T-helper 1 cell (primary cell): ENCODE measurements around the gene BLOC1S1.
"Not testable (repeated sequence)": the region's sequence is repeated elsewhere in the genome, so short reads cannot be mapped to it uniquely, and the experiment has no call there.

Source experiments
- DNase-seq, 5 donors: peaks; one replicate each; pipeline ENCODE4 v3.0.0-alpha.2; 2012 to 2020

BLOC1S1 gene

DNA sequence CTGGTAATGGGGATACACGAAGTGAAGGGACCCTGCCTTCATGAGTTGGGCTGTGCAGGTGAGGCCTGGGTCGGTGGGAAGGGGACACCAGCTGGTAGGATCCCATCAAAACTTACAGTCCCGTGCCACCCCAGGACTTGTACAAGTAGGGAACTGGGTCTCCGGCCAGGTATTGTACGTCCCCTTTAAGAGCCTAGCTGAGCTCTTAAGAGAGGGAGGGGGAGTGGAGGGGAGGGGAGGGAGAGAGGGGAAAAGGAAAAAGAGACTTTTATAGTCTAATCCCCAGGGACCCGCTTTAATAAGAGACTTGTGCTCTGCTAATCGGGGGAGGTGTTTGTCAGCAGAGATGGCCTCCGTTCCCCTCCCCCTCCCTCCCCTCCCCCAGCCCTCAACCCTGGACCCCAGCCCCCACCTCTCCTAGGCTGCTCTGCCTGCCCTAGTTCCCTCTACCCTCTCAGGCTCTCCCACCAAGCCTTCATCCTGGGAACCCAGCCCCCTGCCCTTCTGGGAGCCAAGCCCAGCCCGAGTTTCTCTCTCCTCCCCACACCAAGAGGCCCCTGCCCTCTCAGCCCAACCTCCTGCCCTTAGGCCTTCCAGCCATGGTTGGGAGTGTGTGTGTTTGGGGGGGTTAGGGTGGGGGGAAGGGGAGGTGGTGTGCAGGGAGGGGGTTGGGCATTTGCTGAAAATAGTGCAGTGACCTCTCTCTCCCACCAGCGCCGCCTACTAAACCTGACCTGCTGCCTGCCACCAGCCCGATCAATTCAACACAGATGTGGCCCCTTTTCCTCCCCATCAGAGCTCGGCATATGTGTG, 29.7 kb downstream of the BLOC1S1 start:
- no peak for DNase-seq

- no peak for DNase-seq
Observed at GRCh38 chr12:55746174-55746912, 30.5 kb downstream of the BLOC1S1 start.

DNA sequence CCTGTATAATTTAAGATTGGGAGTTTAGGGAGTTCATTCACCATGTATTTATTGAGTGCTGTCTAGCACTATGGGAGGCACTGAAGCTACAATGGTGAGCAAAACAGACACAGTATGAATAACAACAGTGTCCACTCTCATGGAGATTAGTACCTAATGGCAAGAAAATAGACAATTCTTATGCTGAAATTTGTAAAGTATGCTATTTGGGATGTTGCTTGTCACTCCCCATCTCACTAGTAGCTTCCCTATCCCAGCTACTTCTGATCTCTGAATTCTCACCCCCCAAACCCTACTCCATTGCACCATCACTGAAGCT, 31.0 kb downstream of the BLOC1S1 start:
- DNase-seq: no peak

- no peak for DNase-seq
Observed at GRCh38 chr12:55748230-55748993, 32.6 kb downstream of the BLOC1S1 start.

DNA sequence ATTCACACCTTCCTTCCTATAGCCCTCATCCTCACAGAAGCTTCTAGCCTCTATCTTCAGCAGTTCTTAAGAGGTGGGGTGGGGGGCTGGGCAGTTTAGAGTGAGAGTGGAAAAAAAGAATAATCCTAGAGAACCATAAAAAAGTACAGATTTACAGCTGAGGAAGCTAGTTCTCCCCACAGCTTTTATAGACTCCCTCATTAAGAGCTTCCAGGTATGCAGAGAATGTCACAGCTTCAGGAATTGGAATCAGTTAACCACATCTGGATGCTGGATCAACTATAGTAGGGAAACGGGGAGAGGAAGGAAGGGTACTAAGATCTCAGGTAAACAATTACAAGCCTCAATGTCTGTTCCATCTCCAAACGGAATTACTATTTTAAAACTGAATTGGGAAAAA, 39.4 kb downstream of the BLOC1S1 start:
- DNase-seq: no peak

DNA sequence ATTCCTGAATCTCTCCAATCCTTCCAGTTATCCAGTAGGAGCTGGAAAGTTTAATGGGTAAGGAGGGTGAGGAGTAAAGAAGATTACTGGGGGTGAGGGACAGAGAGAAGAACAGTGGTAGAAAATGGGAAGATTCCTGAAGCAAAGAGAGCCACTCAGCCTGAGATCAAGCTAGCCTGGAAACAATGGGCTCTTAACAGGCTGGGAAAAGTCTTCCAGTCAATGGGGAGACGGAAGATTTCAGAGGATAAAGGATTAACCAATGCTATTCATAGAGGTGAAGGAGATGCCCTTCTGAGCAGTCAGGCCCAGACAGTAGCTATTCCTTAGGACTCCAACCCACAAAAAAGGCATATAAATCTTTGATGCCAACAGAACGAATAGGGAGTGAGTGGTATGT, 41.9 kb downstream of the BLOC1S1 start:
- no peak for DNase-seq

DNA sequence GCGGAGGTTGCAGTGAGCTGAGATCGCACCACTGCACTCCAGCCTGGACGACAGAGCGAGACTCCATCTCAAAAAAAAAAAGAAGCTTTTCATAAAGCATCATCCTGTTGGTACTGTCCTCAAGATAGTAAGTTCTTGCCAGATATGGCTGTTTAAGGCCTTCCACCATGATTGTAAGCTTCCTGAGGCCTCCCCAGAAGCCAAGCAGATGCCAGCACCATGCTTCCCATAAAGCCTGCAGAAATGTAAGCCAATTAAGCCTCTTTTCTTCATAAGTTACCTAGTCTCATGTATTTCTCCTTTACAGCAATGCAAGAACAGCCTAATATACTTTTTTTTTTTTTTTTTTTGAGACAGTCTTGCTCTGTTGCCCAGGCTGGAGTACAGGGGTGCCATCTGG, 42.7 kb downstream of the BLOC1S1 start:
- DNase-seq: not testable (repeated sequence)

DNA sequence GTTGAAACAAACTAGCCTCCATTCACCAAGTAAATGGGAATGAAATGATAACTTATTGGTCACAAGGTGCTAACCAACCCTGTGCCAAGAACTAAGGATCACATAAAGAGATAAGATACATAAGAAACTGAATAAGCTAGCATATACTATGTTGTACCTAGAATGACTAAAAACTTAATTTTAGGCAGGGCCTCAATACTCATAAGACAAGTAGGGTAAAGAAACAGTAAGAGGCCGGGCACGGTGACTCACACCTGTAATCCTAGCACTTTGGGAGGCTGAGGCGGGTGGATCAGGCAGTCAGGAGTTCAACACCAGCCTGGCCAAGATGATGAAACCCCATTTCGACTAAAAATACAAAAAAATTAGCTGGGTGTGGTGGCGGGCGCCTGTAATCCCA, 44.8 kb downstream of the BLOC1S1 start:
- peak in 1 of 5 donors; percentile 41 for DNase-seq

DNA sequence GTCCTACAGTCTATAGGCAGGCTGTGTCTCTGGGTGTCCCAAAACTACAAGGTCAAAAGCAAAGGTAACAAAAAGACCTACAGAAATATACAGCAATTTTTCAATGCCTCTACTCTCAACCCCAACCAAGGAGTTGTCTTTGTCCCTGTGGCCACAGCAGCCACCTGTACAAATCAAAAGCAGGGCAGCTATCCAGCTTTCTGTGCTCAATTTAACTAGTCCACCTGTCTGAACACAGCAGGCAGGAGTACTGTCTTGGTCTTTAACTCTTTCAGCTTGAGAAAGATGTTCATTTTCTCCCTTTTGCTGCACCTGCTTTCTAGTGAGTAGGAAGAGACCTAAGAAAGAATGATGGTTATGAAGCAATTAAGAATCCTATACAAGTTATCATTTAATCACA, 46.8 kb downstream of the BLOC1S1 start:
- no peak for DNase-seq

DNA sequence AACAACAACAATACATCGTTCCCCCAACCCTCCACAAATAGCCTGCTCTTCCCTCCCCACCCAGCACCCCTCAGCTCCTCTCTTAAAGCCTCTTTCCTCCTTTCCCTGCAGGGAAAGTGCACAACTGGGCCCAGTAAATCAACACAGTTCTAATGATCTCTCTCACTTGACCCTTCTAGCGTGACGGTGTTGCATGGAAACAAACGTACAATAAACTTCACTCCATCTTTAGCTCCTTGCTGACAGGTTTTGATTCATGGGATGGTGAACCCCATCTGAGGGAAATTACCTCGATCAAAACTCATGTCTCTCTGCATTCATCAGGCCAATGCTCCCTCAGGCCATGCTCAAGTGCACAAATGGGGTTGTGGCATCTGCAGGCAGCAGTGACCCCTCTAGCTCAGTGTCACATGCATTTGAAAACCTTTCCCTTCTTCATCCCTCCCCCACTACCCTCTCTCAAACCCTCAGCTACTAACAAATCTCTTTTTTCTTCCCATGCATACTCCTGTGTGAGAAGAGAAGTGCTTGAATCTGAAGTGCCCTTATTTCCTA, 50.0 kb downstream of the BLOC1S1 start:
- DNase-seq: no peak

DNA sequence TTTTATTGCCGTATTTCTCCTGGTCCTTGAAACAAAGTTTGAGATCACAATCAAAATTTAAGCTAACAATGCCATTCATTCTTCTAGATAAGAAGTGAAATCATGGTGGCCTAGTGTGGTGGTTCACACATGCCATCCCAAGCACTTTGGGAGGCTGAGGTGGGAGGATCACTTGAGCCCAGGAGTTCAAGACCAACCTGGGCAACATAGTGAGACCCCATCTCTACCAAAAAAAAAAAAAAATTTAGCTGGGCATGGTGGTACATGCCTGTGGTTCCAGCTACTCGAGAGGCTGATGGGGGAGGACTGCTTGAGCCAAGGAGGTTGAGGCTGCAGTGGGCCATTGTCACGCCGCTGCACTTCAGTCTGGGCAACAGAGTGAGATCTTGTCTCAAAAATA, 51.3 kb downstream of the BLOC1S1 start:
- no peak for DNase-seq
